Activated CD4-positive, alpha-beta T cell treated with anti-CD3 and anti-CD28 coated beads, Interleukin-2, Interleukin-4, amounts not matched to agents 100 ng/mL and 50 ng/mL, durations not matched to agents 16 hours and 8 hours (primary cell): ENCODE data around the gene ITGAV.

Source experiments
- DNase-seq: peaks from one replicate; pipeline ENCODE4 v3.0.0-alpha.2; 2020; ENCODE audit warnings: low spot score

The ITGAV gene

GRCh38 chr2:186717320-186718007, 127.6 kb downstream of the ITGAV start:
- DNase-seq: no peak

DNA sequence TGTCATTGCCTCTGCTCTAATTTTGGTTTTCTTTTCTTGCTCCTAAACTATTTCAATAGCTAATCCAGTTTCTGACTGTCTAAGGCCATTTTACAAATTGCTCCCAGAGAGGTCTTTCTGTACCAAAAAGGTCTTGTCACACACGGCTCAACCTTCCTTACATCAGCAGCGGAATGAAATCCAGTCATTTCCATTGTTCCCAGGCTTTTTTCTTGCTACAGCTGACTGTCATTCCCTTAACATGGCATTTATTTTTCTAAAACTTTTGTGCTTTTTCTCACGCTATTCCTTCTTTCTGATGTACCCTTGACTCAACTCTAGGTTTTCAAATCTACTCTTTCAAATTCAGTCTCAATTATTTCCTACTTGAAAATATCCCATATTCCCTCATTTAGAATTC, 128.3 kb downstream of the ITGAV start:
- DNase-seq: no peak

DNA sequence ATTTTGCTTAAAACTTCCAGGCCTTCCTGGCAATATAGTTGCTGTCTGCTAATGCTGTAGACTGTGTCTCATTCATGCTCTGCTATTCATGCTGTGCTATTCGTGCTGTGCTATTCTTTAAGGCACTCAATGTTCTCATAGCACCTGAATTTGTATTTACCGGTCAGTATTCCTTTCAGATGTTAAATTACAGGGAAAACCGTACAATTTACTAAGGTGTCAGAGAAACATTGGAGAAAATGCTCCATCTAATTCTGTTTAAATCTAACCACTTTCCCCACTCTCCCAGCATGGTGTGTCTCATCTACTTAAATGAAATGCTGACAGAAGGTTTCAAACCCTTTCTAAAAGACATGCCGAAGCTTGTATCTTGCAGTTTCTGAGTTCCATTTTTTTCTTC, 129.0 kb downstream of the ITGAV start:
- DNase-seq: no peak

- no peak for DNase-seq
Observed at GRCh38 chr2:186721956-186722355, 132.1 kb downstream of the ITGAV start.

DNA sequence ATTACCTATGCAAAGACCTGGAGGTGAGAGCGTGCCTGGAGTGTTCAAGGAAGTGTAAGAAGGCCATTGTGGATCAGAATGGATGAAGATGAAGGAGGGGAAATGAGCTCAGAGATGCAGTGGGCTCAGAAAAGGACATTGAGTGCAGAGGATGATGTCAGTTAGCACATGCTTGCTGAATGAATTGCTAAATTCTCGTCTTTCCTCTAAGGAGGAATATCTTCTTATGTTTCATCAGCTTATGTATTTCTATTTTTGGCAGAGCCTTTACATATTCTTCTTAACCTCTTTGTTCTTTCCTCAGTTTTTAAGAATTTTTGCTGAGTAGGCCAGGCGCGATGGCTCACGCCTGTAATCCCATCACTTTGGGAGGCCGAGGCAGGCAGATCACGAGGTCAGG, 134.9 kb downstream of the ITGAV start:
- DNase-seq: no peak

- no peak for DNase-seq
Observed at GRCh38 chr2:186725783-186726182, 135.9 kb downstream of the ITGAV start.

DNA sequence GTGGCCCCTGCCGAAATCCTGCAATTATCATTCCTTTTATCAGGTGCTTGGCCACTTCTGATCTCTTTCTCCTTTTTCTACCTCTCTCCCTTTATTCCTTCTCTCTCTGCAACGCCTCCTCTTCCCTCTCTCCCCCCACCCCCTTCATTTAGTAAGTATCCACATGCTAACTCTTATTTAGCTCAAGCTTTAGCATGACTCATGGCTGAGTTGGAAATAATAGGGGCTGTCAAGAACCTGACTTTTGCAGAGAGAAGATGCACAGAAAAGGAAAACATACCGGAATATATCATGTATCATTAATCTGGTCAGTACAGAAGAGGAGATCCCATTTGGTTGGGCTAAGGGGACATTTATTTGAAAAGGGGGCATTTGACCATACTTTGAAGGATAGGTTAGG, 137.1 kb downstream of the ITGAV start:
- no peak for DNase-seq

DNA sequence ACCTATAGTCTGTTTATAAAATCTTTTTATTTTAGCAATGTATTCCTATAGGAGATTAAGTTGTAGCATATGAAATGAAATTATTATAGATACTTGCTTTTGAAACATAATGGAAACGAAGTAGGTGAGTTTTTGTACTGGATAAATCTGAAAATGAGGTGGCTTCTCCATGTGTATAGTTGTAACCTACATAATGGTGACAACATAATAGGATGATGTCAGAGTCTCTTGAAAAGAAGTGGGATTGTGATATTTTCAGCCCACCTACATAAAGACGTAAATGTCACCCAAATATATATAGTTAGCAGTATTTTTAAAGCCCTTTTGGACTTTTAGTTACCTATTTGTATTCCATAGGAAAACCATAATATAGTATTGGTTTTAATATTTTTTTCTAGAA, 138.8 kb downstream of the ITGAV start:
- no peak for DNase-seq
